Measurements from ENCODE around the gene MEIG1.
"Not testable (repeated sequence)": the region's sequence is repeated elsewhere in the genome, so short reads cannot be mapped to it uniquely, and the experiment has no call there.

MEIG1 gene

DNA sequence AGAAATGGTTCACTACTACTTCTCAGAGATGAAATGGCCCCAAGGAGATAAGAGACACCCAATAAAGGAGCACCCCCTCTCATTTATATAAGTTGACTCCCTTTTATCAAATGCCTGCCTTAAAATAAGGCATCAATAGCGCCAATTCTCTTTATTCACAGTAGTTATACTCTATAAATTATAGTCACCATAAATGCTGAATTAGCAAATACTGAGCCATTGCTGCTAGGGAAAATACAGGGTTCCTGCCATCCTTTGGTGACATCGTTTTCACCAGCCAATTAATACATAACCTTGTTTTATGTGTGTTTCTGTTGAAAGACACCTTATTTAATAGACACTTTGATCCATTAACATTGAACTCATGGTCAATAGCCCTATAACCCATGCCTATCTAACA, 33.9 kb upstream of the MEIG1 start:
- TF ChIP-seq, protein P1, sequence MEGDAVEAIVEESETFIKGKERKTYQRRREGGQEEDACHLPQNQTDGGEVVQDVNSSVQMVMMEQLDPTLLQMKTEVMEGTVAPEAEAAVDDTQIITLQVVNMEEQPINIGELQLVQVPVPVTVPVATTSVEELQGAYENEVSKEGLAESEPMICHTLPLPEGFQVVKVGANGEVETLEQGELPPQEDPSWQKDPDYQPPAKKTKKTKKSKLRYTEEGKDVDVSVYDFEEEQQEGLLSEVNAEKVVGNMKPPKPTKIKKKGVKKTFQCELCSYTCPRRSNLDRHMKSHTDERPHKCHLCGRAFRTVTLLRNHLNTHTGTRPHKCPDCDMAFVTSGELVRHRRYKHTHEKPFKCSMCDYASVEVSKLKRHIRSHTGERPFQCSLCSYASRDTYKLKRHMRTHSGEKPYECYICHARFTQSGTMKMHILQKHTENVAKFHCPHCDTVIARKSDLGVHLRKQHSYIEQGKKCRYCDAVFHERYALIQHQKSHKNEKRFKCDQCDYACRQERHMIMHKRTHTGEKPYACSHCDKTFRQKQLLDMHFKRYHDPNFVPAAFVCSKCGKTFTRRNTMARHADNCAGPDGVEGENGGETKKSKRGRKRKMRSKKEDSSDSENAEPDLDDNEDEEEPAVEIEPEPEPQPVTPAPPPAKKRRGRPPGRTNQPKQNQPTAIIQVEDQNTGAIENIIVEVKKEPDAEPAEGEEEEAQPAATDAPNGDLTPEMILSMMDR (IDR thresholded peaks at IDR 0.05; ENCODE audit: low read depth, low read length): no peak
- H3K4me3 ChIP-seq (ENCODE audit: low read depth, low read length): no peak overlapping the region

DNA sequence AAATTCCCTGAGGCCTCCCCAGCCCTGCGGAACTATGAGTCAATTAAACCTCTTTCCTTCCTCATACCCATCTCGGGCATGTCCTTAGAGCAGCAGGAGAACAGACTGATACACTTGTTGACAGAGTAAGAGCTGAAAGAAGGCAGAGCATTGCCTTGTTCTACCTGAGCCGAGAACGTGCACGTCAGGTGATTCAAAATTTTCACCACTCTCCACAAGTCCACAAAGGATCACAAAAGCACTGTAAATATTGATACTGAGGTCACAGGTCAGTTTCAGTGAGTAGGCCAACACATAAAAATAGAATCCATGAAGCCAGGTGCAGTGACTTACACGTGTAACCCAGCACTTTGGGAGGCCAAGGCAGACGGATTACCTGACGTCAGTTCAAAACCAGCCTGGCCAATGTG, 33.1 kb upstream of the MEIG1 start:
- TF ChIP-seq, protein P1 (IDR thresholded peaks at IDR 0.05; ENCODE audit: low read depth, low read length): no peak
- no peak overlapping the region for H3K4me3 ChIP-seq (ENCODE audit: low read depth, low read length)

GRCh38 chr10:14926722-14927416, 32.3 kb upstream of the MEIG1 start:
- TF ChIP-seq, protein P1 (IDR thresholded peaks at IDR 0.05; ENCODE audit: low read depth, low read length): no peak
- no peak overlapping the region for H3K4me3 ChIP-seq (ENCODE audit: low read depth, low read length)

DNA sequence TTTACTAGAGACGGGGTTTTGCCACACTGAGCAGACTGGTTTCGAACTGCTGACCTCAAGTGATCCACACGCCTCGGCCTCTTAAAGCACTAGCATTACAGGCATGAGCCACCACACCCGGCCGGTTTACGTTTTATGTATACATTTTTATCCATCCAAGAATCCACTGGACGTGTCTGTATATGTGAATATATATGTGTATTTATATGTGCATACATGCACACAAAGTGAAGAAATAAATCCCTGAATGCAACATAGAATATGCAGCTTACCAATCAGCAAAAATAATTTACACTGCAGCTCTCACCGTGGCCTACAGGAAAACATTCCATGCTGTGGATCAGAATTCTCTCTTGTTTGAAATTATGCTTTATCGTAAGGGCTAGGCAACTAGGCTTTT, 28.6 kb upstream of the MEIG1 start:
- no peak overlapping the region for H3K4me3 ChIP-seq (ENCODE audit: low read depth, low read length)
- TF ChIP-seq, protein P1 (IDR thresholded peaks at IDR 0.05; ENCODE audit: low read depth, low read length): no peak

DNA sequence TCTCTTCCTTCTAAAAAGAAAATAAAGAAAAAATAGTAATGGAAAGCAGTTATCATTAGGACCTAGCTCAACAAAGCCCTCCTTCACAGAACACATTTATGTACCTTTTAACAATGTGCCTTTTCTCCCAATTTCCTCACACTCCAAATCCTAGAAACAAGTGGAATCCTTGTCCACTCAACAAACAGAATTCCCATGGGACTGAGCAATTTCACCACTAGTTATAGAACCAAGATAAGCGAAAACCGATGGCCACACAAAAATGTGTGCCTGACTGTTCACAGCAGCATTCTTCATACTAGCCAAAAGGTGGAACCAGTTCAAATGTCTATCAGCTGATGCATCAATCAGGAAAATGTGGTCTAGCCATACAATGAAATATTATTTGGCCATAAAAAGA, 22.6 kb upstream of the MEIG1 start:
- H3K4me3 ChIP-seq (ENCODE audit: low read depth, low read length): no peak overlapping the region
- TF ChIP-seq, protein P1 (IDR thresholded peaks at IDR 0.05; ENCODE audit: low read depth, low read length): no peak

DNA sequence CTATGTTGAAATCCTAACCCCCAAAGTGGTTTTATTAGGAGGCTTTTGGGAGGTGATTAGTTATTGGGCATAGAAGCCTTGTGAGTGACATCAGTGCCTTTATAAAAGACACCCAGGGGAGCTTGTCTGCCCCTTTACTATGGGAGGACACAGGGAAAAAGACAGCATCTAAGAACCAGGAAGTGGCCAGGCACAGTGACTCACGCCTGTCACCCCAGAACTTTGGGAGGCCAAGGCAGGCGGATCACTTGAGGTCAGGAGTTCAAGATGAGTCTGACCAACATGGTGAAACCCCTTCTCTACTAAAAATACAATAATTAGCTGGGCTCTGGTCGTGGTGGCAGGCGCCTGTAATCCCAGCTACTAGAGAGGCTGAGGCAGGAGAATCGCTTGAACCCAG, 20.2 kb upstream of the MEIG1 start:
- H3K4me3 ChIP-seq (ENCODE audit: low read depth, low read length): not testable (repeated sequence)

- H3K4me3 ChIP-seq (ENCODE audit: low read depth, low read length): not testable (repeated sequence)
Observed at GRCh38 chr10:14942147-14942949, 16.8 kb upstream of the MEIG1 start.

- H3K4me3 ChIP-seq (ENCODE audit: low read depth, low read length): not testable (repeated sequence)
Observed at GRCh38 chr10:14942950-14943338, 16.2 kb upstream of the MEIG1 start.

DNA sequence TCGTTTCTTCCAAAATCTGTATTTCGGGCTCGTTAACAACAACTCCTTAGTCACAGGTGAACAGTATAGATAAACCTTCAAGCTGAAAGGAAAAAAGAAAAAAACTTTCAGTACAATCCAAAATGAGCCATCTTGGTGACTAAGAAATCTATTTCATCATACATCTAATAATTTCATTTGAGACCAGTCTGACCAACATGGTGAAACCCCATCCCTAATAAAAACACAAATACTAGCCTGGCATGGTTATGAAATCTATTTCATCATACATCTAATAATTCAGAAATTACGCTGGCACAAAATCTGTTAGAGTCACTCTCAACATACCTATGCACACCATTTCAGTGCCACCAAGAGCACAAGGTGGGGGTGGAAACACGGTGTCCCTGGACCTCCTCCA, 14.1 kb upstream of the MEIG1 start:
- no peak overlapping the region for H3K4me3 ChIP-seq (ENCODE audit: low read depth, low read length)
- TF ChIP-seq, protein P1 (IDR thresholded peaks at IDR 0.05; ENCODE audit: low read depth, low read length): no peak
